GM21528 (cell line): ENCODE data around the gene CARD9.
"Not testable (repeated sequence)": the region's sequence is repeated elsewhere in the genome, so short reads cannot be mapped to it uniquely, and the experiment has no call there.

ENCODE experiments used
- ATAC-seq: cut with Tn5 transposase; IDR thresholded peaks from one replicate; pipeline ENCODE4 v1.9.1; 2021; ENCODE audit warnings: mild to moderate bottlenecking, moderate library complexity; ENCODE audit not compliant: unreplicated experiment, low FRiP score

The CARD9 gene, protein sequence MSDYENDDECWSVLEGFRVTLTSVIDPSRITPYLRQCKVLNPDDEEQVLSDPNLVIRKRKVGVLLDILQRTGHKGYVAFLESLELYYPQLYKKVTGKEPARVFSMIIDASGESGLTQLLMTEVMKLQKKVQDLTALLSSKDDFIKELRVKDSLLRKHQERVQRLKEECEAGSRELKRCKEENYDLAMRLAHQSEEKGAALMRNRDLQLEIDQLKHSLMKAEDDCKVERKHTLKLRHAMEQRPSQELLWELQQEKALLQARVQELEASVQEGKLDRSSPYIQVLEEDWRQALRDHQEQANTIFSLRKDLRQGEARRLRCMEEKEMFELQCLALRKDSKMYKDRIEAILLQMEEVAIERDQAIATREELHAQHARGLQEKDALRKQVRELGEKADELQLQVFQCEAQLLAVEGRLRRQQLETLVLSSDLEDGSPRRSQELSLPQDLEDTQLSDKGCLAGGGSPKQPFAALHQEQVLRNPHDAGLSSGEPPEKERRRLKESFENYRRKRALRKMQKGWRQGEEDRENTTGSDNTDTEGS

DNA sequence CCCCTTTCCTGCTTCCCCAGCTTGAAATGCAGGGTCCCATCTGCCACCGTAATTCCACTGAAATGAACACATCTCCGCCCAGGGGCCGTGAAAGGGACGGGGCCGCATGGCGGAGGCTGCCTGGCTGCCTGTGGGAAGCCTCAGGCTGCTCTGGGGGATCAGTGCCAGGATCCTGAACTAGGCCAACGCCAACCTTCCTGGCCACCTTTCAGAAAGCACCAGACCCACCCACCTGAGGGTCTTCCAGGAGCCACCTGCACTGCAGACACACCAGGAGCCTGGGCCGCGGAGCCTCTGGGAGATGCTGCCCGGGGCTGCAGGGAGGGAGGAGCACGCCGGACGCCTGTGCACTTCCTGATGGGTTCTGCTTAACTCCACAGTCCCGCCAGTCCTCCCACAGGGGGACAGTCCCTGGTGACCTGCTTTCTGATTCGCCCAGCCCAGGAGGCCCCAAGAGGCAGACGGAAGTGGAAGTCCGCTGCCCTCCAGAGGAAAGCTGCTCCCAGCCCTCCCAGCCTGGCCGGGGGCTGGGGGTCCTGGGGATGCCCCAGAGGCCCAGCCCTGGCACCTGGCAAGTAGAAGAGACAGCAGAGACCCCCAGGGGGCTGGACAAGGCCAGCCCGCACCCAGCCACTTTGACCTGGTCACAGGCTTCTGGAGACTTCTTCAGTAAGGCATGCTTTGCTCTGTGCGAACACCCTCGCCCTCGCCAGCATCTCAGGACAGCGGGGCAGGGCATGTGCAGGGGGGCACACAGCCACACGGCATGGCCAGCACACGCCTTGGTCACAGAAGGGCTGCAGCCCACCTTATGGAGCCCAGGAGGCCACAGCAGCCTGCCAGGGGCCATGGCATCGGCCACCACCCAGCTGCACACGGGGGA lies at the start of gene CARD9:
Gene CARD9, minus strand, starts transcription at position 370 of the 883 bp plus-strand sequence. CDS start 1,591 bp downstream, outside the sequence.
- no peak for ATAC-seq

DNA sequence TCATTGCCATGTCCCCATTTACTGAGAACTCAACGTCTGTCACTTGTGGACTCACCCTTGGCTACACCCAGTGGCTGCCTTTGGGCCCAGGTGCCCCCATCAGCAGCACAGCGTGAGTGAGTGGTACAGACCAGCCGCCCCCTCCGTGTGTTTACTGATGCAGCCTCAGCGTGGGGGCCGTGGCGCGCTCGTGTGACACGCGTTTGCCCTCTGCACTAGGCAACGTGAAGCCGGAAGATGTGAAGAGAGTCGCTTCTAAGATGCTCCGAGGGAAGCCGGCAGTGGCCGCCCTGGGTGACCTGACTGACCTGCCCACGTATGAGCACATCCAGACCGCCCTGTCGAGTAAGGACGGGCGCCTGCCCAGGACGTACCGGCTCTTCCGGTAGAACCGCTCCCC lies 49.4 kb upstream of the CARD9 start:
- ATAC-seq, result no peak

DNA sequence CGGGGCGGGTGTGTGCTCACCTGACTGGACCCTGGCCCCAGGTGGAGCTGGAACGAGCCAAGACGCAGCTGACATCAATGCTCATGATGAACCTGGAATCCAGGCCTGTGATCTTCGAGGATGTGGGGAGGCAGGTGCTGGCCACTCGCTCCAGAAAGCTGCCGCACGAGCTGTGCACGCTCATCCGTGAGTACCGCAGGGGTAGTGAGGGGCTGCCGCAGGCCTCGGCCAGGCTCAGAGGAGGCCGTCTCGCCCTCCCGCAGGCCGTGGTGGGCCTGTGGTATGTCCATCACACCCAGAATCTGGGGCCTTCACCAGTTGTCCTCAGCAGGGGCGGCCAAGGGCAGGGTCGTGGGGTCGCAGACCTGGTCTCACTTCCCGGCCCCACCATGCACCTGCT lies 48.3 kb upstream of the CARD9 start:
- no peak for ATAC-seq

DNA sequence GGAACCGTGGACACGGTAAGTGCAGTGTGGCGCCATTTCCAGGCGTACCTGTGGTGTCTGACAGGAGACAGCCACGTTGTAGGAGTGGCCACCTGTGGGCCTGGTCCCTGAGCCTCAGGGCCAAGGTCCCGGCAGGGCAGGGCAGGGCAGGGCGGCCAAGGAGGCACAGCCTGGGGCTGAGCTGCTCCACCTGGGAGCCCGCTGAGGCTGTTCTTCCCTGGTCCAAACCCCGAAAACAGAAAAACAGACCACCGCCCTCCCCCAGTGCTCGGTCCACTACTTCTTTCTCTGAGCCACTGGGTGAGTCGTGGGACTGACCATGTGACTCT lies 45.6 kb upstream of the CARD9 start:
- ATAC-seq, result no peak

DNA sequence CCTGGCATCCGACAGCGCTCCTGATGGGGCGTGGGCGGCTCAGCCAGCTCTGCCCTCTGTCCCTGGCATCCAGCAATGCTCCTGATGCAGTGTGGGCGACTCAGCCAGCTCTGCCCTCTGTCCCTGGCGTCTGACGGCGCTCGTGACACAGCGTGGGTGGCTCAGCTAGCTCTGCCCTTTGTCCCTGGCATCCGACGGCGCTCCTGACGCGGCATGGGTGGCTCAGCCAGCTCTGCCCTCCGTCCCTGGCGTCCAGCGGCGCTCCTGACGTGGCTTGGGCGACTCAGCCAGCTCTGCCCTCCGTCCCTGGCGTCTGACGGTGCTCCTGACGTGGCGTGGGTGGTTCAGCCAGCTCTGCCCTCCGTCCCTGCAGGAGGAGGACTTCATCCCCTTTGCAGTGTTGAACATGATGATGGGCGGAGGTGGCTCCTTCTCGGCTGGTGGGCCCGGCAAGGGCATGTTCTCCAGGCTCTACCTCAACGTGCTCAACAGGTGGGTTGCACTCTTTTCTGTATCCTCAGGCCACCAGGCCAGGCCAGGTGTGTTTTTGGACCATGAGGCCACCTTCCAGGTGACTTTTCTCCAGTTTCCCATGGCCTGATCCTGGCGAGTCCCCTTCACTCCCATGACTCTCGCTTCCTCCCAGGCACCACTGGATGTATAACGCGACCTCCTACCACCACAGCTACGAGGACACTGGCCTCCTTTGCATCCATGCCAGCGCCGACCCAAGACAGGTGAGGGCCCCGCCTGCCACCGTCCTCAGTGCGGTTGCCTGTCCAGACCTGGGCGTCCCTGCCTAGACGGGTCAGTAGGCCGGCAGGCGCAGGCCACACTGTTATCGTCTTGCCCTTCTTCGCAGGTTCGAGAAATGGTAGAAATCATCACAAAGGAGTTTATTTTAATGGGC lies 45.0 kb upstream of the CARD9 start:
- no peak for ATAC-seq

DNA sequence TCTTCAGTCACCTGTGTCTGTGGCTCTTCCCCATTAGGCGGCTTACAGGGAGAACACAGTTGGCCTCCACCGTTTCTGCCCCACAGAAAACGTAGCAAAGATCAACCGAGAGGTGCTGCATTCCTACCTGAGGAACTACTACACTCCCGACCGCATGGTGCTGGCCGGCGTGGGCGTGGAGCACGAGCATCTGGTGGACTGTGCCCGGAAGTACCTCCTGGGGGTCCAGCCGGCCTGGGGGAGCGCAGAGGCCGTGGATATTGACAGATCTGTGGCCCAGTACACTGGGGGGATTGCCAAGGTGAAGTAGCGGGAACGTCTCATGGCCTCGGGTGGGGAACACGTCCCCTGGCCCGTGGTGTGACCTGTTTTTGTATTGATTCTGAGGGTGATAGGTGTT lies 43.4 kb upstream of the CARD9 start:
- ATAC-seq, result no peak

DNA sequence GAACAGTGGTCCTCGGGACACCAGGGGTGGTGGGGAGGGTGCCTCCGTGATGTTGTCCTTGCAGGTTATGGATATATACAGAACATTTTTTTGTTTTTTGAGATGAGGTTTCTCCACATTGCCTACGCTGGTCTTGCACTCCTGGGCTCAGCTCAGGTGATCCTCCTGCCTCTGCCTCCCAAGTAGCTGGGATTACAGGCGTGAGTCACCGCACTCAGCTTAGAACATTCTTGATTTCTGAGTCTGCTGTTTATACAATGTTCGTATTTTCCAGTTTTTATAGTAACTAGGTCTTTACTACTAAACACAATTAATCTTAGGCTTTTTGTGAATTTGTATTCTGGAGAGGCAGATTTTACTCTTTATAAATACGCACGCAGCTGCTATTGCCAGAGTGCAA lies 43.0 kb upstream of the CARD9 start:
- no peak for ATAC-seq

DNA sequence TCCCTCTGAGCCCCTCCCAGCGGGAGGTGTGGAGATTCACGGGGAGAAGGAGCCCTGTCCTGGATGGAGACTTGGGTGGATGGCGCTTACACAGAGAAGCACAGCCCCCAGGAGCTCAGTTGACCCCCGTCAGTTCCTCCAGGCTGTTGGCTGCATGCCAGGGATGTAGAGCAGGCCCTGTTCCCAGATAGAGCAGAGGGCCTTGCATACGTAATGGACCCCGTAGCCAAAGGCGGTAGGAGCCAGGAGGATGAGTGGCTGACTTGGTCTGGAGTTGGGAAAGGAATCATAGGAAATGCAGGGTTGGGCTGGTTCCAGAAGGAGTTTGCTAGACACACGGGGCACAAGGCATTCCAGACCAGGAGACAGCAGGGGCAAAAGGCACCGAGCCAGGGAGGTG lies 39.5 kb upstream of the CARD9 start:
- ATAC-seq, result no peak

DNA sequence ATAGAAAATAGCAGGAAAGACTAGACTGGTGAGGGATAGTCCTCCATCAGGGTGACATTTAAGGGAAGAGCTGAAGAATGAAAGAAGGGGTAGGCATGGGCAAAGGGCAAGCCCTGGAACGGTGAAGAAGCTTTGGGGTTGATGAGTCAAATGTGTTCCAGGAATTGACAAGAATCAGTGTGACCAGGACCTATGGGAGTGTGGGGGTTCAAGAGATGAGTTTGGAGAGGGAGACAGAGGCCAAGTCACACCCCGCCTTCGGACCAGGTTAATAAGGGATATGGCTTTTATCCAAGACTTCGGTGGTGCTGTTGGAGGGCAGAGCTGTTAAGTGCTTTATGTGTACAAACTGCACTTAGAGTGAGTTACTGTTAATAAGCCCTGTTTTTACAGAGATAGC lies 37.9 kb upstream of the CARD9 start:
- ATAC-seq, result no peak

DNA sequence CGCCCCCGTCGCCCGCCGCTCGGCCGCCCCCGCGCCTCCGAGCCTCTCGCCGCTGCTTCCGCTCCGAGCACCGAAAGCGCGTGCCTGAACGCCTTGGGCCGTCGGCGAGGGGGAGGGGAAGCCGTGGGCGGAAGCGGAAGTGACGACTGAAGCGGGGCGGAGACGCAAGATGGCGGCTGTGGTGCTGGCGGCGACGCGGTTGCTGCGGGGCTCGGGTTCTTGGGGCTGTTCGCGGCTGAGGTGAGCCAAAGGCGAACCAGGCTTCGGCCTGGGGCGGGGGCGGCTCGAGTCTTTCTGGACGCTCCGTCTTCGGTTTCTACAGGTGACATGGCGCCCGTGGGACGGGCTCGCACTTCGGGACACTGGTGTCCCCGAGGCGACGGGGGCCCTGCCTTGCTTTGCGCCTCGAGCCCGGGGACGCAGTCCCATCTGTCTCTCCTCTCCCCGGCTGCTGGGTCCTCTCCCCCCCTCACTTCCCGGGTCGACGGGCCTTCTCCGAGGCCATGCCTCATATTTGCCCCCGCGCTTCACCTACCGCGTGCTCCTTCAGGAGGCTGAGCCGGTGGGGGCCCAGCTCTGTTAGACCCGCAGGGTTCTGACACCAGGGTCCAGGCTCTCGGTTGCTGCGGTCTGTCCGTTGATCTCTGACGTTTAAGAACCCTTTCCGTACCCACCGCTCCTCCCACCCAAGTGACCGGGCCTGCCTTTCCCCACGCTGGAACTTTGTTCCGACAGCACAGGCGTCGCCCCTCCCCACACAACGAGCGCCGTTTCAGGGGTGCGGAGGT lies 37.2 kb upstream of the CARD9 start, which contains the start of the genes ENTR1 and PMPCA:
Gene ENTR1, minus strand, starts transcription at position 115 of the 788 bp plus-strand sequence. CDS start 217 bp downstream, outside the sequence.
Gene PMPCA, plus strand, starts transcription at position 159 of the 788 bp plus-strand sequence. Its CDS starts 11 bp downstream, at position 170.
- peak; percentile 70 for ATAC-seq

DNA sequence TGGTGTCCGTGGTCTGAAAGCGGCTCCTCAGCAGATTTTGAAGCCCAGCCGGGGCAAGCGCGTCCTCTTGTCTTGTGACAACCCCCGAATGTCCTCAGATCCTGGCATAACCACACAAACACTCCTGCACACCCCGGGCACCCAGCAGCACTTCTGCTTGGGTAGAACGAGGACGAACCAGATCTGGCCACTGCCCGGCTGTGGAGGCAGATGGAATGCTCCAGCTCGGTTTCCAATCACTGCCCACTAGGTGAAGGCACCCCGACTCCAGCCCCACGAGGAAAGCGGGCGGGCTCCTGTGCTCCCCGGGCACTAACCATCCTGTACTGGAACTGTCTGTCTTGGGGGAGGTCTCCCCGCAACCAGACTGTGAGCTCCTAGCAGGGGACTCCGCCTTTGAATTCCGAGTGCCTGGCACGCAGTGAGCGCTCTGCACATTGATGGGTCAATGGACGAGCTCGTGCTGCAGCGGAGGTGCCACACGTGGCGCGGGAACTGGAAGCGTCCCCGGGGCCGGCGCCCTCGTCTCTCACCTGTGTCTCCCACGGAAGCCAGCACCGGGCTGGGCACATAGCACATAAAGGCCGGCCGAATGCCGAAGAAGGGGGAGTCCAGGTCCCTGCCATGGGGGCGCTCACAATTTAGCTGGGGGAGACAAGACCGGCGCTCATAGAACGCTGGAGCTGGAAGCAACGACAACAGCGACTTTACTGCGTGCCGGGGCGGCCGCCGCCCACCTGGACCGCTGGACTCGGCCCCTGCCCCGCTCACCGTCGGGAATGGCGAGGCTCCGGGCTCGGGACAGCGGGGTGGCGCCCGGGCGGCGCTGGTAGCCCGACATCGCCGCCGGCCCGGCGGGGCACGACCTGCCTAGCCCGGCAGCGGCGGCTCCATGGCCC lies 36.3 kb upstream of the CARD9 start:
- peak; percentile 36 for ATAC-seq

DNA sequence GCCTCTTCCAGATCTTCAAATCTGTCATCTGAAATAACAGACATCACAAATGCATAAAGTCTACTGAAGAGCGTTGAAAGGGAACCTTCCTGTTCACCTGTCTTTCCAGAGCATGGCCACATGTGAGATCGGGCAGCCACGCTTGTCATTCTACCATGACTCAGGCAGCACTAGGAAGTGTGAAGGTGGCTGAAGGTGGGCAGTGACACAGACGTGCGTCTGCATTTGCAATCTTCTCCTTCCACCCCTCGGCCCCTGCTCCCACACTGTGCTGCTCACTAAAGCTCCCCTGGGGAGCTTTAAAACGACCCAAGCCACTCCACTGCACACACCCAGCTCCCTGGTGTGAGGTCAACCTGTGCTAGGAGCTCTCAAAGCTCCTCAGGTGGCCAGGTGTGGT lies 34.4 kb upstream of the CARD9 start:
- no peak for ATAC-seq

DNA sequence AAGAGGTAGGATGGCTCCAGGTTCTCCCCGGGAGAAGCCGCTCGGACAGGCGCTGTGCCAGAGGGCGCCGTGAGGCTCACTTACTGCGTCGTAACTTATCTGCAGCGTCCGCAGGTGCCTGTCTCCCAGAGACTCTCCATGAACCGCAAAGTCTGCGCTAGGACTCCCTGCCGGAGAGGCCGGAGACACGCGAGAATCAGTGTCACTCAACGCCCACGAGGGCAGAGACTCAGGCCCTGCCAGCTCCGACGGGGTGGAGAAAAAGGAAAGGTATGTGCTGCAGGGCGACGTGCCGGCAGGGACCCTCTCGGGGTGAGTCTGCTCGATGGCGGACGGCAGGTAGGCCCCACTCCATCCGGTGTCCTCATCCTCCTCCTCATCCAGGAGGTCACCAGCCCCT lies 33.6 kb upstream of the CARD9 start:
- not testable (repeated sequence) for ATAC-seq

DNA sequence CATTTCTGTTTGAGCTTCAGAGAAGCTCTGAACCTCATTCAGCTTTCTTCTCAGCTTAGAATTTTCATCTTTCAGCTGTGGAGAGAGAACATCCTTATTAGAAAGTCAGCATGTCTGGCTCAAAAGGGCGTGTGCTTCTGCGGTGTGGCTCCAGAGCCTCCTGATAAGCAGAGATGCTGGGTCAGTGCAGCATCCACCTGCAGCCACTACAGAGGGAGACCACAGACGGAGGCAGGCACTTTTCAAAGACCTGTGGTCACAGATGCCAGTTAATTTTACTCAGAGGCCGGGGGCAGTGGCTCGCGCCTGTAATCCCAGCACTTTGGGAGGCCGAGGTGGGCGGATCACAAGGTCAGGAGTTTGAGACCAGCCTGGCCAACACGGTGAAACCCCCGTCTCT lies 32.4 kb upstream of the CARD9 start:
- not testable (repeated sequence) for ATAC-seq

DNA sequence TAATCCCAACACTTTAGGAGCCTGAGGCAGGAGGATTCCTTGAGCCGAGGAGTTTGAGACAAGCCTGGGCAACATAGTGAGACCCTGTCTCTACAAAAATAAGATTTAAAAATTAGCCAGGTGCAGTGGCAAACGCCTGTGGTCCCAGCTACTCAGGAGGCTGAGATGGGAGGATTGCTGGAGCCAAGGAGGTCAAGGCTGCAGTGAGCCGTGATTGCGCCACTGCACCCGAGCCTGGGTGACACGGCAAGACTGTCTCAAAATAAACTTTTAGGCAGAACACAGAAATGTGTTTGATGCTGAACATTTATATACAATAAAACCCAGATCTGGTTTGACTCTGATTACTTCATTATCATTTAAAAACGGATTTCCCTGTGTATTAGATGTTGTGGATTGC lies 32.0 kb upstream of the CARD9 start:
- ATAC-seq, result no peak

DNA sequence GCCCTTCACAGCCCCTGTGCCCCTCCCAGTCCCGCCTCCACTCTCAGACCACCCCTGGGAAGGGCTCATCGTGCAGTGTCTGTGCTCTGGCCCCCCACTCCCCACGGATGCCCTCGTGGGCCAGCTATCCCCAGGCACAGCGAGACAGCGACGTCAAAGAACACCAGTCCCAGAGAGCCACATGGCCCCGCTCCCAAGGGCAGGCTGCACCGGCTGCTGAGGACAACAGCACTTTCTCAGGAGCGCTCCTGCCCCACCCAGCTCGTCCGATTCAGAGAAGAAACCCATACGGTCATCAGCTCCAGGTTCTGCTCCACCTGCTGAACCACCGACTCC lies 31.3 kb upstream of the CARD9 start:
- no peak for ATAC-seq

DNA sequence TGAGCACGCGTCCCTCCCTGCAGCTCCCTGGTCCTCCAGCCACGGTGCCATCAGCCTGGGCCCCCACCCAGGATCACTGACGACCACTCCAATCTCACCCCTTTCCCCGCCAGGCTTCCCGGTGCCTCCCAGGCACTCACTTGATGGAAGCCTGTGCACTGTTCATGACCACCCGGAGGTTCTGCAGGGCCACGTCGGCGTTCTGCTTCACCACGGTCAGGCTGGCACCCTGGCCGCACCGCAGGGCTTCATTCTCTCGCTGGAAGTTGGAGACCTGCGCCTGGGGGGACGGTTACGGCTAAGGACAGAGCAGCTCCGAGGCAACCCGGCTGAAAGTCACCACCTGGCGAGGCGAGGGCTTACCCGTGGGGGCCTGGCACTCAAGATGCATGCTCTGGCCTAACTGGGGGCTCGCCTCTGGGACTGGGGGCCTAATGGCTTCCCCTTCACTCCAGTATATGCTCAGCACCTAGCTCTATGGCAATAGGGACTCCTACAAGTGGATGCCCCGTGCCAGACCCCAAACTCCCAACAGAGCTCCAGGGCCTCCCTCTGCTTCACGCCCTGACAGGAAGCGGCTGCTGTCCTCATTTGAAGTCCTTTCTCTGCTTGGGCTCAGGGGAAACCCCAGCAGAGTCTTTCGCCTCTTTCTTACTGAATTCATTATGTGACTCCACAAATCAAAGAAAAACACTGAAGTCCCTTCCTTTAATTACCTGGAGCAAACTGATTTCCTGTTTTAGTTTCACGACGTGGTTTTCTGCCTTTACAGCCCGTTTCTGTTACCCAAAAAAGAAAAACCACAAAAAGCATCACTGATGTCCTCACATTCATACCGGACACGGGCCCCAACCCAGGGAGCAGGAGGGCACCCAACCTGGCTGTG lies 30.7 kb upstream of the CARD9 start:
- no peak for ATAC-seq

DNA sequence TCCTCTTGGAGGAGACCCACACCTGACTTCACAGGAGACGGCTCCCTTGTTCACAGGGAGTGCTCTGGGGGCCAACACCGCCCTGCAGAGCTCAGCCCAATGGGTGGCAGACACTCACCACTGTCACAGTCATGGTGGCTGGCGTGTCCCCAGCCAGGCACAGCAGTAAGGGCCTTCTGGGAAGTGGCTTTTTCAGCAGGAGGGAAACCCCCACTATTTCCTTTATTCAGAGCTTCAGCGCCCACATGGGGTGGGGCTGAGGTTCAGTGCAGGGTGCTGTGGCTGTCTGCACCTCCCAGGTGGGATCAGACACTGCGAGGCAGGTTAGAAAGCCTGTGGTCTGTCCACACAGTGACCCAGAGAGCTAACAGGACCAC lies 30.1 kb upstream of the CARD9 start:
- no peak for ATAC-seq
